Measurements from ENCODE around the gene KIFAP3.

GRCh38 chr1:170032531-170033280, 41.8 kb downstream of the KIFAP3 start:
- TF ChIP-seq EP300 (IDR thresholded peaks at IDR 0.05) (no peak), CTCF (IDR thresholded peaks at IDR 0.05) (no peak)

Measured in suprapubic skin (tissue), 3 donors.